Nephron (organoid): Measurements from ENCODE around the gene KRT32.

ENCODE experiments used
- H3K27ac Mint-ChIP-seq, 3 experiments: 2 replicates each; pipeline ENCODE4 v1.8.0; 2020; ENCODE audit warnings: mixed read lengths in 3 of 3, mild to moderate bottlenecking in 2 of 3, moderate library complexity in 1 of 3
- H3K27me3 Mint-ChIP-seq: 2 replicates; pipeline ENCODE4 v1.8.0; 2021; ENCODE audit warnings: low read depth, mild to moderate bottlenecking, moderate library complexity, mixed read lengths
- H3K36me3 Mint-ChIP-seq: 2 replicates; pipeline ENCODE4 v1.8.0; 2020; ENCODE audit warnings: low read depth, mixed read lengths
- H3K4me1 Mint-ChIP-seq: 2 replicates; pipeline ENCODE4 v1.8.0; 2020; ENCODE audit warnings: mixed read lengths
- H3K4me3 Mint-ChIP-seq, 3 experiments: 2 replicates each; pipeline ENCODE4 v1.8.0; 2020; ENCODE audit warnings: mild to moderate bottlenecking in 3 of 3, mixed read lengths in 3 of 3, moderate library complexity in 2 of 3
- H3K9me3 Mint-ChIP-seq: 2 replicates; pipeline ENCODE4 v1.8.0; 2020; ENCODE audit warnings: mixed read lengths
- CTCF ChIP-seq, 3 experiments: fragments of 200-600 bp; sonication (generic); IDR thresholded peaks; one replicate each; pipeline ENCODE4 v1.5.0; 2021; ENCODE audit warnings: antibody characterized with exemption in 3 of 3; ENCODE audit not compliant: unreplicated experiment in 3 of 3

Gene KRT32

DNA sequence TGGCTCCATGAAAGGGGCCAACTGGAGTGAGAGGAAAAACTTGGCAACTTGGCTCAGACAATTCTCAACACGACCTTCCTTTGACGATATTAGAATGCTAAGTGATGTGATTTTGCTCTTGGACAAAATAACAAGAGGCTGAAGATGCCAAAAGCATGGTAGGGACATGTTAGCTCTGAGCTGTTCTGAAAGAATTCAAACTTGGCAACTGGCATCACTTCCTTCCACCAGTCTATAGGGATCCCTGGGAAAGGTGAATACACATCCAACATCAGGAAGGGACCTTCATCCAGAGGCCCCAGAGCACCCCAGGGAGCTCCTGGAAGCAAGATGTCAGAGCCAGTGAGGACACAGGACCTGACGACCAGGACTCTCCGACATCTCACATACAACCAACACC, 47.1 kb downstream of the KRT32 start:
- no peak for TF ChIP-seq CTCF (IDR thresholded peaks at IDR 0.05; ENCODE audit: unreplicated experiment in 3 of 3)
- H3K36me3 Mint-ChIP-seq: no peaks in the 10 kb centered on the region
- peaks cover 9% of the 10 kb centered on the region for H3K4me1 Mint-ChIP-seq
- H3K4me3 Mint-ChIP-seq: no peak overlapping the region
- peaks cover 15% of the 10 kb centered on the region for H3K27me3 Mint-ChIP-seq
- no peak overlapping the region for H3K27ac Mint-ChIP-seq
- no peaks in the 10 kb centered on the region for H3K9me3 Mint-ChIP-seq

GRCh38 chr17:41419716-41420115, 47.5 kb downstream of the KRT32 start:
- Mint-ChIP-seq H3K4me1 (peaks cover 9% of the 10 kb centered on the region), H3K27ac (no peak overlapping the region), H3K36me3 (no peaks in the 10 kb centered on the region)

DNA sequence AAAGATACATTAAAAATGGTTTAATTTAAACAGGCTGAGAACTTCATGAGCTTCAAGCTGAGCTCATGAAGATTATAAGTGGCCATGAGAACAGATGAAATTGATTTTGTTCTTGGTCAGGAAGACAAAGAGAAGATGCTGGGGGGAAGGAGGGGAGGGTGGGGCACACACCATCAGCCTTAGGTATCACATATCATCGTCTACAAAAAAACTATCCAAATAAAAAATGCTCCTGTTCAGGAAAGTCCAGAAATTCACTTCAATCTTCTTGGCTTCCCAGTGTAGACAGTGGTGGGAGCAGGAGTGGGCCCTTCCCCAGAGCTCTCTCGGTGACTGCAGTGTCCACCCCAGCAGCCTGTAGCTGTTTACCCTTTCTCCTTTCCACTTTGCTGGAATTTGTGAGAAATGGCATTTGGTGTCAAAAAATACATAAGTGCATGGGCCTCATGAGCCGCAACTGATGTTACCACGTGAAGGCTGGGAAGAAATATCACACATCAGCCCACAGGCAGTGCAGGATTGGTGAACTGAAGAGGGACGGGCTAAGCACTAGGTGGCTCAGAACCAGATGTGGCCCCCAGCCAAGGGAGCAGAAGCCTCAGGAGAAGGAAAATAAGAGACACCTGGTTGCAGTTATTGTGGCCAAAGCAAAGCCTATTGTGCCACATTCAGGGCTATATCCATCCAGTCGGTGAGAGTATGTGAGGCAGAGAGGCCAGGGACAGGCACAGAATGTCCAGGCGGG, 48.9 kb downstream of the KRT32 start:
- H3K27me3 Mint-ChIP-seq: peaks cover 15% of the 10 kb centered on the region
- peaks cover 9% of the 10 kb centered on the region for H3K4me1 Mint-ChIP-seq
- no peak overlapping the region for H3K4me3 Mint-ChIP-seq
- H3K9me3 Mint-ChIP-seq: no peaks in the 10 kb centered on the region
- H3K36me3 Mint-ChIP-seq: no peaks in the 10 kb centered on the region
- no peak overlapping the region for H3K27ac Mint-ChIP-seq
- no peak for TF ChIP-seq CTCF (IDR thresholded peaks at IDR 0.05; ENCODE audit: unreplicated experiment in 3 of 3)

More at GRCh38 chr17:41419716-41420115, 47.5 kb downstream of the KRT32 start:
- no peak for TF ChIP-seq CTCF (IDR thresholded peaks at IDR 0.05; ENCODE audit: unreplicated experiment in 3 of 3)
- H3K9me3 Mint-ChIP-seq: no peaks in the 10 kb centered on the region
- H3K4me3 Mint-ChIP-seq: no peak overlapping the region
- peaks cover 15% of the 10 kb centered on the region for H3K27me3 Mint-ChIP-seq

DNA sequence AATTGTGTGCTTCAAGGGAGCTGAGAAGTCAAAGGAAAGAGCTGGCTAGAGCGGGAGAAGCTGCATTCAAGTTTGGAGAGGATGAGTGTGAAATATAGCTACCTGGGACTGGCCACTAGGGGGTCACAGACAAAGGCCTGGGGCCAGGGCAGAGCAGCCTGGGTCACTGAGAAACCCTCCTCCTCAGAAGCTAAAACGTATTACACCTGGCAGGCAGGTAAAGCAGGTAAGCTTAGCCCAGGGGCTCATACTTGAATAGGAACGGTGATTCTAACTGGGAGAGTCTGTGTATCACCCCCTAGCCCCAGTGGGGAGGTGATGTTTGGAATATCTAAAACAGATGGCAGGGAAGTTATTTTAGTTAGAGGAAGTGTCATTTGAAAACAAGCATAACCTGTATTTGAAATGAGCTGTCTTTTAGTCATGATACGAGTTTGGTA, 49.6 kb downstream of the KRT32 start:
- Mint-ChIP-seq H3K36me3 (no peaks in the 10 kb centered on the region), H3K27ac (no peak overlapping the region), H3K4me1 (peaks cover 9% of the 10 kb centered on the region), H3K27me3 (peaks cover 15% of the 10 kb centered on the region), H3K9me3 (no peaks in the 10 kb centered on the region), H3K4me3 (no peak overlapping the region)
- peak in 1 of 3 experiments; percentile 24 for TF ChIP-seq CTCF (IDR thresholded peaks at IDR 0.05; ENCODE audit: unreplicated experiment in 3 of 3)

DNA sequence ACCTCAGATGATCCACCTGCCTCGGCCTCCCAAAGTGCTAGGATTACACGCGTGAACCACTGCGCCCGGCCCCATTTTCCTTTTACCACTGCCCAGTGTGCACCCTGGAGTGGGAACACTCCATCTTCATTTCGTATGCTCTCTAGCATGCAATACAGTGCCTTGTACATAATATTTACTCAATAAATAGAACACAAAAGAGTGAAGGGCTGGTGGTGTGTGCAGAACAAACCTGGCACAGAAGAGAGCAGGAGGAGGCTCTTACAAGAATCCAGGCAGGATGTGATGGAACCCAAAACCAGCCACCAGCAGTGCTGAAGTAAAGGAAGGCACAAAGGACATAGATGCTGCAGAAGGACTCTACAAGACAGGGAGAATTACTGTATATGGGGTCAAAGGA, 50.1 kb downstream of the KRT32 start:
- Mint-ChIP-seq H3K36me3 (no peaks in the 10 kb centered on the region), H3K4me1 (peaks cover 9% of the 10 kb centered on the region), H3K4me3 (no peak overlapping the region), H3K9me3 (no peaks in the 10 kb centered on the region), H3K27ac (no peak overlapping the region), H3K27me3 (peaks cover 15% of the 10 kb centered on the region)
- TF ChIP-seq CTCF (IDR thresholded peaks at IDR 0.05; ENCODE audit: unreplicated experiment in 3 of 3): no peak

DNA sequence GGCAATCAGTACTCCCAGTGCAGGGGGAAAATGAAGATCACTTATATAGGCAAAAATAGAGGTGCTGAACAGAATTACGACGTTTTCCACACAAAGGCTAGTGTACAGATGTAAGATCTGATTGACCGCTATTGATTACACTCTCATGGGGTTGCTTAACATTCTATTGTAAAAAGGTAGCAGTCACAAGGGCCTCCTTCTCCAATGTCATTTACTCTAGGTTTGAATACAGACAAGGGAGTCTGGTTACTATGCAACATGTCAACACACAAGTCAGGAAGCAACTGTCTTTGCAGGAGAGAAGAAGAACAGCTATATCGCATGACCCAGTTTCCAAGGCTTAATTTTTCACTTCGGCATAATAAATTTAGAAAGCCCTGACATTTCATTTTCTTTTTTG, 50.7 kb downstream of the KRT32 start:
- no peaks in the 10 kb centered on the region for H3K36me3 Mint-ChIP-seq
- TF ChIP-seq CTCF (IDR thresholded peaks at IDR 0.05; ENCODE audit: unreplicated experiment in 3 of 3): no peak
- peaks cover 9% of the 10 kb centered on the region for H3K4me1 Mint-ChIP-seq
- H3K4me3 Mint-ChIP-seq: no peak overlapping the region
- peak overlapping the region in 1 of 3 experiments; percentile 81 for H3K27ac Mint-ChIP-seq
- peaks cover 15% of the 10 kb centered on the region for H3K27me3 Mint-ChIP-seq
- no peaks in the 10 kb centered on the region for H3K9me3 Mint-ChIP-seq
